HL-60 (cell line): ENCODE results near the gene MRPS34.

Experiments
- GABPA ChIP-seq: IDR thresholded peaks from 2 replicates; pipeline ENCODE4 v1.6.1; 2012; ENCODE audit warnings: low read depth
- POLR2AphosphoS5 ChIP-seq: IDR thresholded peaks from 2 replicates; pipeline ENCODE4 v1.6.1; 2012; ENCODE audit warnings: low read depth
- SPI1 ChIP-seq: IDR thresholded peaks from 2 replicates; pipeline ENCODE4 v1.6.1; 2012; ENCODE audit warnings: low read depth, mild to moderate bottlenecking, borderline replicate concordance
- TF ChIP-seq, protein P1 (sequence below): IDR thresholded peaks from one replicate; pipeline ENCODE4 v1.5.1; 2011; ENCODE audit warnings: low read length, control low read depth, inconsistent platforms; ENCODE audit not compliant: insufficient read depth
- TF ChIP-seq, protein P2 (sequence below): IDR thresholded peaks from 2 replicates; pipeline ENCODE4 v1.6.1; 2012; ENCODE audit warnings: low read depth; ENCODE audit not compliant: insufficient replicate concordance

DNA sequence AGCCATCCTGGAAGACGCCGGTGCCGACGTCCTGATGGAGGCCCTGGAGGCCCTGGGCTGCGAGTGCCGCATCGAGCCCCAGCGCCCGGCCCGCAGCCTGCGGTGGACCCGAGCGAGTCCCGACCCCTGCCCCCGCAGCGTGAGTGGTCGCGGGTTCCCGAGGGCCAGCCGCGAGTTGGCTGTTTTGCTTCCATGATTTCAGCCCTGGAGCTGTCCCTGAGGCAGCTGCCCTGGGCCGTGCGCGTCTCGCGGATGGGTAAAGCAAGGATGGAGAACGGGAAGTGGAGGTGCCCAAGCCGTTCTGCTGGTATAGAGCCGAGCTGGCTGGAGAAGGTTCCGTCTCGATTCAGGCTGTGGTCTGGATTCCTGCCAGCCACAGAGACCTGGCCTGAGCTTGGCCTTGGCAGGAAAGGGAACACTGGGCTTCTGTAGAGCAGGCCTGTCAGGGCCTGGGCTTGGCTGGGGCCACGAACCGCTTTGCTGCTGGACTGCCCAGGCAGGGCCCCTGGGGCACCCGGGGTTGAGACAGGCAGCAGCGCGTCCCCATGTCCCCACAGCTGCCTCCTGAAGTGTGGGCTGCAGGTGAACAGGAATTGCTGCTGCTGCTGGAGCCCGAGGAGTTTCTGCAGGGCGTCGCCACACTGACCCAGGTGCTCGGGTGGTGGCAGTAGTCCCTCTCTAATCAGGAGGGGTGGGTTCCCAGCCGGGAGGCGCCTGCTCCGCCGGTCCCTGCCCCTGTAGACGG is 941 bp upstream of the MRPS34 start:
- TF ChIP-seq, protein P1, sequence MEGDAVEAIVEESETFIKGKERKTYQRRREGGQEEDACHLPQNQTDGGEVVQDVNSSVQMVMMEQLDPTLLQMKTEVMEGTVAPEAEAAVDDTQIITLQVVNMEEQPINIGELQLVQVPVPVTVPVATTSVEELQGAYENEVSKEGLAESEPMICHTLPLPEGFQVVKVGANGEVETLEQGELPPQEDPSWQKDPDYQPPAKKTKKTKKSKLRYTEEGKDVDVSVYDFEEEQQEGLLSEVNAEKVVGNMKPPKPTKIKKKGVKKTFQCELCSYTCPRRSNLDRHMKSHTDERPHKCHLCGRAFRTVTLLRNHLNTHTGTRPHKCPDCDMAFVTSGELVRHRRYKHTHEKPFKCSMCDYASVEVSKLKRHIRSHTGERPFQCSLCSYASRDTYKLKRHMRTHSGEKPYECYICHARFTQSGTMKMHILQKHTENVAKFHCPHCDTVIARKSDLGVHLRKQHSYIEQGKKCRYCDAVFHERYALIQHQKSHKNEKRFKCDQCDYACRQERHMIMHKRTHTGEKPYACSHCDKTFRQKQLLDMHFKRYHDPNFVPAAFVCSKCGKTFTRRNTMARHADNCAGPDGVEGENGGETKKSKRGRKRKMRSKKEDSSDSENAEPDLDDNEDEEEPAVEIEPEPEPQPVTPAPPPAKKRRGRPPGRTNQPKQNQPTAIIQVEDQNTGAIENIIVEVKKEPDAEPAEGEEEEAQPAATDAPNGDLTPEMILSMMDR: no peak
- TF ChIP-seq, protein P2, sequence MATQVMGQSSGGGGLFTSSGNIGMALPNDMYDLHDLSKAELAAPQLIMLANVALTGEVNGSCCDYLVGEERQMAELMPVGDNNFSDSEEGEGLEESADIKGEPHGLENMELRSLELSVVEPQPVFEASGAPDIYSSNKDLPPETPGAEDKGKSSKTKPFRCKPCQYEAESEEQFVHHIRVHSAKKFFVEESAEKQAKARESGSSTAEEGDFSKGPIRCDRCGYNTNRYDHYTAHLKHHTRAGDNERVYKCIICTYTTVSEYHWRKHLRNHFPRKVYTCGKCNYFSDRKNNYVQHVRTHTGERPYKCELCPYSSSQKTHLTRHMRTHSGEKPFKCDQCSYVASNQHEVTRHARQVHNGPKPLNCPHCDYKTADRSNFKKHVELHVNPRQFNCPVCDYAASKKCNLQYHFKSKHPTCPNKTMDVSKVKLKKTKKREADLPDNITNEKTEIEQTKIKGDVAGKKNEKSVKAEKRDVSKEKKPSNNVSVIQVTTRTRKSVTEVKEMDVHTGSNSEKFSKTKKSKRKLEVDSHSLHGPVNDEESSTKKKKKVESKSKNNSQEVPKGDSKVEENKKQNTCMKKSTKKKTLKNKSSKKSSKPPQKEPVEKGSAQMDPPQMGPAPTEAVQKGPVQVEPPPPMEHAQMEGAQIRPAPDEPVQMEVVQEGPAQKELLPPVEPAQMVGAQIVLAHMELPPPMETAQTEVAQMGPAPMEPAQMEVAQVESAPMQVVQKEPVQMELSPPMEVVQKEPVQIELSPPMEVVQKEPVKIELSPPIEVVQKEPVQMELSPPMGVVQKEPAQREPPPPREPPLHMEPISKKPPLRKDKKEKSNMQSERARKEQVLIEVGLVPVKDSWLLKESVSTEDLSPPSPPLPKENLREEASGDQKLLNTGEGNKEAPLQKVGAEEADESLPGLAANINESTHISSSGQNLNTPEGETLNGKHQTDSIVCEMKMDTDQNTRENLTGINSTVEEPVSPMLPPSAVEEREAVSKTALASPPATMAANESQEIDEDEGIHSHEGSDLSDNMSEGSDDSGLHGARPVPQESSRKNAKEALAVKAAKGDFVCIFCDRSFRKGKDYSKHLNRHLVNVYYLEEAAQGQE: no peak
- TF ChIP-seq POLR2AphosphoS5 (no peak), SPI1 (peak; percentile 85), GABPA (0 out of 2 replicates have a peak, but pooled peaks have one; percentile 18)
